Neuronal stem cell (in vitro differentiated cells): ENCODE measurements around the gene CCDC141.
"Not testable (repeated sequence)": the region's sequence is repeated elsewhere in the genome, so short reads cannot be mapped to it uniquely, and the experiment has no call there.

Source experiments
- DNase-seq: peaks from one replicate; pipeline ENCODE4 v3.0.0-alpha.2; 2013; ENCODE audit warnings: low spot score
- H2AFZ ChIP-seq: one replicate; pipeline ENCODE4 v1.6.1; 2013; ENCODE audit warnings: mild to moderate bottlenecking, low read length, inconsistent platforms
- H2AK5ac ChIP-seq: 2 replicates; pipeline ENCODE4 v1.6.1; 2013; ENCODE audit warnings: low read depth, mild to moderate bottlenecking, inconsistent platforms, low read length, moderate library complexity, mixed read lengths
- H2BK120ac ChIP-seq: 2 replicates; pipeline ENCODE4 v1.6.1; 2013; ENCODE audit warnings: low read depth, mild to moderate bottlenecking, inconsistent platforms, low read length, moderate library complexity, mixed read lengths
- H2BK12ac ChIP-seq: one replicate; pipeline ENCODE4 v1.6.1; 2013; ENCODE audit warnings: low read length, inconsistent platforms
- H2BK15ac ChIP-seq: 2 replicates; pipeline ENCODE4 v1.6.1; 2013; ENCODE audit warnings: mild to moderate bottlenecking, low read length, inconsistent platforms, mixed read lengths
- H2BK5ac ChIP-seq: one replicate; pipeline ENCODE4 v1.6.1; 2013; ENCODE audit warnings: inconsistent platforms, mild to moderate bottlenecking, low read length, moderate library complexity
- H3K14ac ChIP-seq: one replicate; pipeline ENCODE4 v1.6.1; 2013; ENCODE audit warnings: low read length, inconsistent platforms
- H3K18ac ChIP-seq: 2 replicates; pipeline ENCODE4 v1.6.1; 2013; ENCODE audit warnings: low read length, inconsistent platforms
- H3K23ac ChIP-seq: 2 replicates; pipeline ENCODE4 v1.6.1; 2013; ENCODE audit warnings: low read depth, mild to moderate bottlenecking, mixed read lengths, low read length, inconsistent platforms; ENCODE audit not compliant: poor library complexity
- H3K27ac ChIP-seq: replicated peaks from 3 replicates; pipeline ENCODE4 v1.5.1; 2013; ENCODE audit warnings: low read length, inconsistent platforms
- H3K27me3 ChIP-seq, 3 experiments: 2 replicates each; pipeline ENCODE4 v1.6.1; 2013; ENCODE audit warnings: low read length in 3 of 3, mild to moderate bottlenecking in 2 of 3, inconsistent platforms in 1 of 3, low read depth in 1 of 3, mixed read lengths in 1 of 3, moderate library complexity in 1 of 3; ENCODE audit not compliant: control insufficient read depth in 3 of 3, insufficient read depth in 3 of 3
- H3K36me3 ChIP-seq, 2 donors: replicated peaks in 1 of 2; 2 replicates each; pipeline ENCODE4 v1.6.1; 2013; ENCODE audit warnings: low read length in 2 of 2; ENCODE audit not compliant: control insufficient read depth in 2 of 2, insufficient read depth in 2 of 2
- H3K4ac ChIP-seq: 2 replicates; pipeline ENCODE4 v1.6.1; 2013; ENCODE audit warnings: inconsistent platforms, mild to moderate bottlenecking, low read length, moderate library complexity
- H3K4me1 ChIP-seq, 2 donors: 1 replicate in 1 of 2; 2 replicates in 1 of 2; pipeline ENCODE4 v1.6.1; 2013; ENCODE audit warnings: low read length in 2 of 2, low read depth in 1 of 2; ENCODE audit not compliant: control insufficient read depth in 2 of 2, insufficient read depth in 1 of 2
- H3K4me2 ChIP-seq: one replicate; pipeline ENCODE4 v1.6.1; 2013; ENCODE audit warnings: mild to moderate bottlenecking, low read length, inconsistent platforms; ENCODE audit not compliant: insufficient read depth, poor library complexity, severe bottlenecking
- H3K4me3 ChIP-seq, 2 donors: 2 replicates each; pipeline ENCODE4 v1.5.1; 2013; ENCODE audit warnings: low read length in 2 of 2, mild to moderate bottlenecking in 2 of 2, inconsistent platforms in 1 of 2, moderate library complexity in 1 of 2
- H3K79me1 ChIP-seq: one replicate; pipeline ENCODE4 v1.6.1; 2013; ENCODE audit warnings: low read depth, mild to moderate bottlenecking, inconsistent platforms, low read length, moderate library complexity
- H3K9ac ChIP-seq: one replicate; pipeline ENCODE4 v1.6.1; 2013; ENCODE audit warnings: mild to moderate bottlenecking, low read depth, low read length, inconsistent platforms; ENCODE audit not compliant: poor library complexity
- H3K9me3 ChIP-seq, 2 donors: replicated peaks in 1 of 2; 2 replicates each; pipeline versions ENCODE3 to v1.6.1; 2013; ENCODE audit warnings: low read length in 2 of 2, mild to moderate bottlenecking in 2 of 2, inconsistent platforms in 1 of 2, low read depth in 1 of 2, mixed read lengths in 1 of 2, moderate library complexity in 1 of 2; ENCODE audit not compliant: control insufficient read depth in 2 of 2, insufficient read depth in 1 of 2
- H4K8ac ChIP-seq: one replicate; pipeline ENCODE4 v1.6.1; 2013; ENCODE audit warnings: low read depth, mild to moderate bottlenecking, inconsistent platforms, low read length, moderate library complexity
- H4K91ac ChIP-seq: one replicate; pipeline ENCODE4 v1.6.1; 2013; ENCODE audit warnings: low read length, low read depth, mild to moderate bottlenecking, inconsistent platforms; ENCODE audit not compliant: poor library complexity
- WGBS, 2 donors: extraction: QIAGEN DNeasy Blood & Tissue Kit; methylation state at CpG; one replicate each; pipeline ENCODE4 v1.1.7; 2013; ENCODE audit warnings: missing lambda C conversion rate in 2 of 2, mixed read lengths in 1 of 2; ENCODE audit not compliant: insufficient read length in 2 of 2, insufficient replicate concordance in 1 of 2; ENCODE audit errors: extremely low coverage in 2 of 2; 5-methylcytosine and 5-hydroxymethylcytosine counted together

The CCDC141 gene

GRCh38 chr2:178997067-178997466, 52.9 kb downstream of the CCDC141 start:
- Histone ChIP-seq H3K4me1 (no peaks in the 10 kb centered on the region), H3K23ac (no peak overlapping the region), H3K79me1 (no peaks in the 10 kb centered on the region), H3K9me3 (peaks cover 0 to 3% of the 10 kb centered on the region in 2 donors), H4K8ac (no peak overlapping the region), H3K4me3 (no peak overlapping the region), H2BK120ac (no peak overlapping the region), H3K27me3 (no peaks in the 10 kb centered on the region), H2AFZ (no peak overlapping the region), H3K27ac (no peak overlapping the region), H3K4me2 (no peak overlapping the region), H3K18ac (no peak overlapping the region), H2BK12ac (no peak overlapping the region), H3K36me3 (no peaks in the 10 kb centered on the region), H3K9ac (no peak overlapping the region), H2BK5ac (no peak overlapping the region), H2BK15ac (no peak overlapping the region), H2AK5ac (no peak overlapping the region), H3K14ac (no peak overlapping the region), H4K91ac (no peak overlapping the region), H3K4ac (no peak overlapping the region)
- DNase-seq = no peak
- WGBS, 2 donors = no CpG with 5 or more reads among the region's 1 CpG

- H3K4me3 ChIP-seq = no peak overlapping the region
- no peak overlapping the region for H3K4ac ChIP-seq
- H4K8ac ChIP-seq = no peak overlapping the region
- no peak overlapping the region for H2BK12ac ChIP-seq
- no peak overlapping the region for H3K14ac ChIP-seq
- no peak overlapping the region for H2BK5ac ChIP-seq
- no peaks in the 10 kb centered on the region for H3K36me3 ChIP-seq
- WGBS, 2 donors = no CpG with 5 or more reads among the region's 4 CpGs
- no peak overlapping the region for H2BK120ac ChIP-seq
- no peak overlapping the region for H3K27ac ChIP-seq
- H2BK15ac ChIP-seq = no peak overlapping the region
- peaks cover 0 to 3% of the 10 kb centered on the region in 2 donors for H3K9me3 ChIP-seq
- no peak overlapping the region for H3K9ac ChIP-seq
- H3K4me2 ChIP-seq = no peak overlapping the region
- no peak overlapping the region for H2AFZ ChIP-seq
- no peak overlapping the region for H4K91ac ChIP-seq
- no peaks in the 10 kb centered on the region for H3K79me1 ChIP-seq
- H3K27me3 ChIP-seq = no peaks in the 10 kb centered on the region
- no peak for DNase-seq
- no peaks in the 10 kb centered on the region for H3K4me1 ChIP-seq
- H3K23ac ChIP-seq = no peak overlapping the region
- H2AK5ac ChIP-seq = no peak overlapping the region
- H3K18ac ChIP-seq = no peak overlapping the region
These were observed 55.7 kb downstream of the CCDC141 start for GRCh38 chr2:178994264-178994663.

GRCh38 chr2:178993788-178994187, 56.1 kb downstream of the CCDC141 start:
- Histone ChIP-seq H3K36me3 (no peaks in the 10 kb centered on the region), H3K4me1 (no peaks in the 10 kb centered on the region), H2BK120ac (no peak overlapping the region), H3K14ac (no peak overlapping the region), H2AK5ac (no peak overlapping the region), H4K91ac (no peak overlapping the region), H2BK15ac (no peak overlapping the region), H3K18ac (no peak overlapping the region), H2BK12ac (no peak overlapping the region), H3K4ac (no peak overlapping the region), H3K79me1 (no peaks in the 10 kb centered on the region), H2BK5ac (no peak overlapping the region), H3K23ac (no peak overlapping the region), H3K9me3 (peaks cover 0 to 3% of the 10 kb centered on the region in 2 donors), H3K27ac (no peak overlapping the region), H2AFZ (no peak overlapping the region), H3K4me3 (no peak overlapping the region), H3K27me3 (no peaks in the 10 kb centered on the region), H3K4me2 (no peak overlapping the region), H4K8ac (no peak overlapping the region), H3K9ac (no peak overlapping the region)
- no CpG with 5 or more reads among the region's 2 CpGs for WGBS, 2 donors
- DNase-seq = no peak

- not testable (repeated sequence) for H3K79me1 ChIP-seq, H3K4me3 ChIP-seq, H4K91ac ChIP-seq, H3K14ac ChIP-seq, H3K4ac ChIP-seq, H2BK15ac ChIP-seq, H3K9ac ChIP-seq, H2BK5ac ChIP-seq, H3K4me1 ChIP-seq, H2BK12ac ChIP-seq, H3K23ac ChIP-seq, H3K27me3 ChIP-seq, H3K36me3 ChIP-seq, H2BK120ac ChIP-seq, H3K27ac ChIP-seq, H4K8ac ChIP-seq, H2AFZ ChIP-seq, H3K4me2 ChIP-seq, H3K18ac ChIP-seq, H3K9me3 ChIP-seq, DNase-seq, H2AK5ac ChIP-seq
- WGBS, 2 donors = no CpG with 5 or more reads among the region's 3 CpGs
These were observed 57.2 kb downstream of the CCDC141 start for GRCh38 chr2:178992719-178993118.
